CD4-positive, alpha-beta T cell treated with Interleukin-17A for 1 hour (primary cell): ENCODE measurements around the gene STEAP4.

Source experiments
- DNase-seq: peaks from one replicate; pipeline ENCODE4 v3.0.0-alpha.2; 2020

Gene STEAP4

GRCh38 chr7:88306590-88307048, at the start of gene STEAP4:
STEAP4 (minus strand) TSS chr7:88306894; CDS start chr7:88284269, 22,625 bp downstream.
- no peak for DNase-seq

GRCh38 chr7:88355011-88355410, 48.3 kb upstream of the STEAP4 start:
- DNase-seq = no peak

GRCh38 chr7:88350118-88350517, 43.4 kb upstream of the STEAP4 start:
- DNase-seq = no peak

- DNase-seq = no peak
Measured at GRCh38 chr7:88347517-88347916, 40.8 kb upstream of the STEAP4 start.

- no peak for DNase-seq
Measured at GRCh38 chr7:88347090-88347489, 40.4 kb upstream of the STEAP4 start.

- no peak for DNase-seq
Measured at GRCh38 chr7:88346357-88346756, 39.7 kb upstream of the STEAP4 start.

DNA sequence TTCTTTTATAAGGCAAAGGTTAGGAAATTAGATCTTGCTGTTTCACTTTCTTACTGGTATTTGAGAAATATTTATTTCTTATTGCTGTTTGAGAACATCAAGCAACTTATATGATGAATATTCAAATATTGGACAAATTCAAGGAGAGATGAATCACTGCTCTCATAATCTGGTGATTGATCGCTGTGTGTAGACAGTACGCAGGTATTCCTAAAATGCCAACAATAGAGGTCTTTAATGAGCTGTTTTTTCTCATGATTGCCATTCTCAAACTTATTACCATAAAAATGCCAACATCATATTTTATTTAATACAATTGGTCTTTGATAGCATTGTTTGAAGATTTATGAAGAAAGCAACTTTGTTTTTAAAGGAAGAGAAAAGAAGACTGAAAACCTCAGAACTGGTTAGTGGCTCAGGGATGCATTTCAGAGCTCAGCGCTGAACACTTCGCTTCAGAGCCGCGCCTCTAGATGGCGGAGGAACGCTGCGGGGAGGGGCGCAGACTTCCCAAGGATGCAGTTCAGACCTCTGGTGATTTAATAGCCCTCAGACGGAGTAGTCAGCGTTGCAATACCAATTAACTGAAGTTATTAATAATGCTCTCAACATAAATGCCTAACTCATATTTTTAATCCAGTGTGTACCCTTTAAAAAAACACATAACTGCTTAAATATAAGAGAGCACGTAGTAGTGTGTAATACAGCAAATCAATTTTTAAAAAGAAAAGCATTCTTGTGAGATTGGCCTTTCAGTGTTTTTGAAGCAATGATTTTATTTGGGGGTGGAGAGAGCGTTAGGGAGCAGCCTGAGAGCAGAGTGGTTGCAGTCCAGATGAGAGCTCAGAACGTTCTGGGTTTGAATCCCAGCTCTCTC, 38.5 kb upstream of the STEAP4 start:
- DNase-seq = no peak

DNA sequence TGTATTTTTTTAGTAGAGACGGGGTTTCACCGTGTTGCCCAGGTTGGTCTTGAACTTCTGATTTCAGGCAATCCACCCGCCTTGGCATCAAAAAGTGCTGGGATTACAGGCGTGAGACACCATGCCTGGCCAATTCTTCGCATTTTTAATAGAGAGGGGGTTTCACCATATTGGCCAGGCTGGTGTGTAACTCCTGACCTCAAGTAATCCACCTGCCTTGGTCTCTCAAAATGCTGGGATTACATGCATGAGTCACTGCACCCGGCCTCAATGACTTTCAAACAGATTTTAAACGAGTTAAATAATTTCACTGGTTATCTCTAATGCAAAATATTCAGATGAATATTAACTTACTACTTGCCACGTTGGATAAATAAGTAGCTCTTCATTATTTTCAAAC, 37.6 kb upstream of the STEAP4 start:
- no peak for DNase-seq

DNA sequence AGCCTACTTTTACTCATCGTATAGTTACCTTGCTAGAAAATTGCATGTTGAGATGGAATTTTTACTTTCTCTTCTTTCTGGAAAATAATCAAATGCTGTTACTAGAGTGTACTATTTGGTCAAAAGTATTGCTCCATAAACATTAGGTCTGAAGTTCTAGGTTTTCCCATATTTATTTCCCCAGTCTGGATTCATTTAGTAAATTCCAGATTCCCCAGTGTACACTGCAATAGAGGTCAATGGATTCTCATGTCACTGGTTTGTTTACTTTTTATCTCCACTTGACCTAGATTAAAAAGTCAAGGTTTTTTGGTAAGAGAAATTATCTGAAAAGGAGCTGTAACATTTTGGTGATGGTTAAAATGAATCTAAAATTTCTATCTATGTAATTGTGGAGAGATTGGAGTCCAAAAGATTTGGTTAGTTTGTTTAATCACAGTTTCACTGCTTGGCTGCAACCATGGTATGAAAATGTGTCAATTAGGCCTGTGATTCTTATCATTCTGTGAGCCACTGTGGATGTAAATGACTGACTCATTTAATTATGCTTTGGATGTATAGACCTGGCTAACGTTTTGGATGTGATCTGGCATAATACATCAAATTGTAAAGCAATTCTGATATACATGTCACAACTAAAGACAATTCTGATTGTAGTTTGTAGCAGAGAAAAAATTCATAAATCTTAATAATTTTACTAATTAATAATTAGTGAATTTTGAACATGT, 32.7 kb upstream of the STEAP4 start:
- DNase-seq = no peak

GRCh38 chr7:88338503-88338902, 31.8 kb upstream of the STEAP4 start:
- no peak for DNase-seq

DNA sequence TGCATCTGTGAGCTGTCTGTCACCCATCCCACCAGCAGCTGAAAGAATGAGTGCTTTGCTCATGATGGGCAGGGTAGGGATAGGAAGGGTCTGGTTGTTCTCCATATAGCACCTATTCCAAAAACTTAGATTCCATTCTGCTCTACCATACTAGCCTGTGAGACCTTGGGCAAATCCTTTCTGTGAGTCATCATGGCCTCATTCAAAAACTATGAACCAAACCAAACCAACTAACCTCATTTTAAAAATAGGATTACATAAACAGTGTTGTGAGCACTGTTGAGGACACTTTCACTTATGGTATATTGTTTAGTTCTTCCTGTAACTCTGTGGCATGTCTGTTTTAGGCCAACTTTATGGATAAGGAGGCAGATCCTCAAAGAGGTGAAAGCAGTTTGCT, 30.9 kb upstream of the STEAP4 start:
- no peak for DNase-seq

DNA sequence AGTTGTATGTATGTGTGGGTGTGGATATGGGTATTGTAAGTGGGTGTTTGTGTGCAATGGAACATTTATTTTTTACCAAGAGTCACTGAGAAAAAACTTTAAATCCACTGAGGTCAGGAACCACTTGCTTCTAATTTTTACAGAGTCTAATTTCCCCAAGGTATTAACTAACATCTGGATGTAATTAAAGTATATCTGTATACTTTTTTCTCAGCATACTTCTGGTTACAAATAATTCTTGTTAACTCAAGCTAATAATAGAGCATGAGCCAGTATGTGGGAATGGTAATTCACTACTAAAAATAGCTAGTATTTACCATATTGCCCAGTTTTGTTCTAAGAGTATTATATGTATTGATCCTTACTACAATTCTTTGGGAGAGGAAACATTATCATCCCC, 24.6 kb upstream of the STEAP4 start:
- no peak for DNase-seq

- DNase-seq = no peak
Measured at GRCh38 chr7:88329532-88330463, 23.1 kb upstream of the STEAP4 start.

- no peak for DNase-seq
Measured at GRCh38 chr7:88328787-88329186, 22.1 kb upstream of the STEAP4 start.

DNA sequence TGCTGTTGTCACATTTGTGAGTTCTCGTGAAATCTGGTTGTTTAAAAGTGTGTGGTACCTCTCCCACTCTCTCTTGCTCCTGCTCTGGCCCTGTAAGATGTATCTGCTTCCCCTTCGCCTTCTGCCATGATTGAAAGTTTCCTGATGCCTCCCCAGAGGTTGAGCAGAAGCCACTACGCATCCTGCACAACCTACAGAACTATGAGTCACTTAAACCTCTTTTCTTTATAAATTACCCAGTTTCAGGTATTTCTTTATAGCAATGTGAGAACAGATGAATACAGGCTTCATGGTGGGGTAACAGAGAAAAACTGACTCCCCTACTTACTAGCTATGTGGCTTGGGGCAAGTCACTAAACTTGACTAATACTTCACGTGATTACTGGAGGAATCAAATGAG, 18.0 kb upstream of the STEAP4 start:
- DNase-seq = no peak

DNA sequence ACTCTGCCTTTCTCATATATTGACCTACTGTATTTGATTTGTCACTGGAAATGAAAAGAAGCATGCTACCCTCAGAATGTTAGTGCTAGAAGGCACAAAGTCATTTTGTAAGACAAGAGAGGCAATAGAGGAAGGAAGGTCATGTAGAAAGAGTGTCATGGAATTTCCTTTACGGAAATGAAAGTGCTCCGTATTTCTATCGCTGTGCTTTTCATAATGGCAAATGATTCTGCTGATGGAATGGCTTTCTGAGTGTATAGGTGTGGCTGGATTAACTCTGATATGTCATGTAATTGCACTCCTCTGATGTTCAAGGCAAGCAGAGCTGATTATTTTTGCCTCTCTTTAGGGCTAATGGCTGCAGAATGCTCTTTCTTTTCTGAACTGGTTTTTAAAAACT, 15.5 kb upstream of the STEAP4 start:
- peak; percentile 16 for DNase-seq

- no peak for DNase-seq
Measured at GRCh38 chr7:88321694-88322093, 15.0 kb upstream of the STEAP4 start.

- DNase-seq = no peak
Measured at GRCh38 chr7:88318196-88318595, 11.5 kb upstream of the STEAP4 start.

DNA sequence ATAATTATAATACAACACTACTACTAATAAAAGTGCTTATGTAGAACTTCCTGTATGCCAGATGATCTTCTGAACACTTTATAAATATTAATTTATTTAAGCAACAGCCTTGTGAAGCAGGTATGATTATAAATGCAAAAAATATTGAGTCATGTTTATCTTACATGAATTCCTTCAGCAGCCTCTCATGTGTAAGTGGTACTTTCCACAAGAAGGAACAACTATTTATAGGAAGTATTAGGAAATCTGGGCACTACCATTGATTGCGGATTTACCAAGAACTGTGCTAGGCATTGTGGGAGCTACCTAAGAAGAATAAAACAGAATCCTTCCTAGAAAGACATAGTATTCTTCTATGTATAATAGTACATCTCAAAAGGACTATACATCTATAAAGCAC, 10.7 kb upstream of the STEAP4 start:
- DNase-seq = no peak

- DNase-seq = no peak
Measured at GRCh38 chr7:88316456-88316855, 9.8 kb upstream of the STEAP4 start.

GRCh38 chr7:88315522-88315921, 8.8 kb upstream of the STEAP4 start:
- no peak for DNase-seq

DNA sequence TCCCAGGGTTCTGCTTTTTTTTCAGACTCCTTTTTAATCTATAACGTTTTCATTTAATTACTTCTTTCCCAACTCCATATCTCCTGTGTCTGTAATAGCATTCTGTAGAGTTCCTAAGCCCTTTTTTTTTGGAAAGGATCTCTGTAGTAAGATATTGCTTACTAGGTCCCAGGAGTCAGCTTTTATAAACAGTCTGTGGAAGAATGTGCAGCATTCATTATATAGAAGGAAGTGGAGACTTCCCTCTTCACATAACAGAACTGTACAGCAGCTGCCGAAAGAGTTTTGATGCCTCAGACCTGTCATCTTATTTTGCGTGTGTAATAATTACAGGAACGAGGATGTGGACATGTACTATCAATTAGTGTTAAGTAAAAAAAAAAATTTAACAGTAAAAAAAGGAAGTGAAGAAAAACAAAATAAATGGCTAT, 7.4 kb upstream of the STEAP4 start:
- peak; percentile 10 for DNase-seq

DNA sequence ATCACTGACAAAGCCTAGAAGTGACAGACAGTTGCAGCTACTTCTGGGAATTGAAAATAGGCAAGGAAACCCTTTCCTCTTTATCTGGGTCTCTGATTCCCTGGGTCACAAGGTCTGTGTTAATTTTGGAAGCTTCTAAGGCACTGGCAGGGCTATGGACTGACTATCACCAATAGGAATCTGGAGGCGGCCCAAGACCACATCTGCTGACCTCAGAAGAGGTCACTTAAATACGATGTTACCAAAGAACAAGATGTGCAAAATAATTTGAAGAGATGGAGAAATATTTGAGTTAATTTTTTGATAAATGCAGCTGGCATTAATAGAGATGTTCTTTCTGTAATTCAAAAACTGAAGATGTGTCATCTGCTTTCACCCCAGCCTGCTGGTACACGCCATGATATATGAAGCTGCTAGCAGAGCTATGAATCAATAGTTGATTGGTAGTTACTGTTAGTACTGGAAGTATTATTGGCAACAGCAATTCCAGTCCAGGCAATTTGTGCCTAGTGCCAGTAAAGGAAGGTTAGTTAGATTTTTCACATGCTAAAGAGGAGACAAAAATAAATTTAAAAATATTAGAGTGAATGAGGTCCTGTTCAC, 5.5 kb upstream of the STEAP4 start:
- no peak for DNase-seq
